WERI-Rb-1 (cell line): ENCODE results near the gene ISLR2.
A peak's percentile ranks its signal among the peaks of the same experiment; 100 is the strongest.

Experiments
- DNase-seq: peaks from one replicate; pipeline ENCODE4 v3.0.0-alpha.2; 2020
- H3K27ac ChIP-seq: fragments of 250-450 bp; sonication (Bioruptor Pico); 2 replicates; pipeline ENCODE4 v1.5.1; 2020; ENCODE audit warnings: mild to moderate bottlenecking, moderate library complexity
- H3K27me3 ChIP-seq: fragments of 250-450 bp; sonication (Bioruptor Pico); 2 replicates; pipeline ENCODE4 v1.5.1; 2021; ENCODE audit warnings: mild to moderate bottlenecking, low read depth, moderate library complexity; ENCODE audit not compliant: insufficient read depth, severe bottlenecking
- H3K36me3 ChIP-seq: fragments of 250-450 bp; sonication (Bioruptor Pico); 2 replicates; pipeline ENCODE4 v1.5.1; 2020; ENCODE audit warnings: mild to moderate bottlenecking, moderate library complexity
- H3K4me3 ChIP-seq: 2 replicates; pipeline ENCODE4 v1.5.1; 2011; ENCODE audit warnings: low read depth, mild to moderate bottlenecking, control low read depth, low read length
- H3K9me3 ChIP-seq: fragments of 250-450 bp; sonication (Bioruptor Pico); 2 replicates; pipeline ENCODE4 v1.5.1; 2021; ENCODE audit warnings: mild to moderate bottlenecking, moderate library complexity; ENCODE audit not compliant: severe bottlenecking
- TF ChIP-seq, protein P1 (sequence below): IDR thresholded peaks from 2 replicates; pipeline ENCODE4 v1.5.1; 2011; ENCODE audit warnings: low read depth, mild to moderate bottlenecking, control low read depth, inconsistent platforms, low read length

The ISLR2 gene

DNA sequence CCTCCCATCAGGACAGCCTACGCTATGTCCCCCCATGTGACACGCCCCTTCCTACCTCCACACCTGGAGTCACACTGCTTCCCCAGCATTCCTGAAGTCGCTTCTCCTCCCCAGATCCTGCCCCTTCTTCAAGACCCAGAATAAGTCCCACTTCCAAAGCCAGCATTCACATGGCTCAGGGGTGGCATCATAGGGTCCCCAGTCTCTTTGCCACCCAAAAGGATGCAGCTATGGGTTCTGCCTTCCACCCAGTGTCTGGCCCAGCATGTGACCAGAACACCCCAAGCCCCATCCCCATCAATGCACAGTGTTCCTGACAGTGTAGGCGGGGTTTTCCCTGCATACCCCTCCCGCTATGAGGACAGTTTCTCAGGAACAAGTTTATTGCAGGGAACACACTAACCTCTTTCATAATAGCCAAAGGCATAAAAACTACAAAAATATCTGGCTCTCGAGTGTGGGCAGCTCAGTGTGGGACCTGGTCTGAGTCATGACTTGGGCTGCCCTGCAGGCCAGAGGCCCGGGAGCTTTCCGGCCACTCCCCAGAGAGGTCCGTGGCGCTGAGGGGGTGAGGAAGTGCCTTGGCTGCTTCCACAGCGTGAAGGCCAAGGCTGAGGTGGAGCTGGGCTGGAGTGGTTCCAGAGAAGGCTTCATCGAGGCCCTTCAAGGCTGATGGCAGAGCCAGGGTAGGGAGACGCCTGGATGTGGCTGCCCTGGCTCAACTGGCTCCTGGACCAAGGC lies 48.9 kb downstream of the ISLR2 start:
- no peaks in the 10 kb centered on the region for H3K27me3 ChIP-seq
- no peaks in the 10 kb centered on the region for H3K9me3 ChIP-seq
- DNase-seq, result no peak
- H3K36me3 ChIP-seq, result peaks cover 52% of the 10 kb centered on the region
- TF ChIP-seq, protein P1, sequence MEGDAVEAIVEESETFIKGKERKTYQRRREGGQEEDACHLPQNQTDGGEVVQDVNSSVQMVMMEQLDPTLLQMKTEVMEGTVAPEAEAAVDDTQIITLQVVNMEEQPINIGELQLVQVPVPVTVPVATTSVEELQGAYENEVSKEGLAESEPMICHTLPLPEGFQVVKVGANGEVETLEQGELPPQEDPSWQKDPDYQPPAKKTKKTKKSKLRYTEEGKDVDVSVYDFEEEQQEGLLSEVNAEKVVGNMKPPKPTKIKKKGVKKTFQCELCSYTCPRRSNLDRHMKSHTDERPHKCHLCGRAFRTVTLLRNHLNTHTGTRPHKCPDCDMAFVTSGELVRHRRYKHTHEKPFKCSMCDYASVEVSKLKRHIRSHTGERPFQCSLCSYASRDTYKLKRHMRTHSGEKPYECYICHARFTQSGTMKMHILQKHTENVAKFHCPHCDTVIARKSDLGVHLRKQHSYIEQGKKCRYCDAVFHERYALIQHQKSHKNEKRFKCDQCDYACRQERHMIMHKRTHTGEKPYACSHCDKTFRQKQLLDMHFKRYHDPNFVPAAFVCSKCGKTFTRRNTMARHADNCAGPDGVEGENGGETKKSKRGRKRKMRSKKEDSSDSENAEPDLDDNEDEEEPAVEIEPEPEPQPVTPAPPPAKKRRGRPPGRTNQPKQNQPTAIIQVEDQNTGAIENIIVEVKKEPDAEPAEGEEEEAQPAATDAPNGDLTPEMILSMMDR, result no peak
- no peak overlapping the region for H3K27ac ChIP-seq
- H3K4me3 ChIP-seq, result no peak overlapping the region

DNA sequence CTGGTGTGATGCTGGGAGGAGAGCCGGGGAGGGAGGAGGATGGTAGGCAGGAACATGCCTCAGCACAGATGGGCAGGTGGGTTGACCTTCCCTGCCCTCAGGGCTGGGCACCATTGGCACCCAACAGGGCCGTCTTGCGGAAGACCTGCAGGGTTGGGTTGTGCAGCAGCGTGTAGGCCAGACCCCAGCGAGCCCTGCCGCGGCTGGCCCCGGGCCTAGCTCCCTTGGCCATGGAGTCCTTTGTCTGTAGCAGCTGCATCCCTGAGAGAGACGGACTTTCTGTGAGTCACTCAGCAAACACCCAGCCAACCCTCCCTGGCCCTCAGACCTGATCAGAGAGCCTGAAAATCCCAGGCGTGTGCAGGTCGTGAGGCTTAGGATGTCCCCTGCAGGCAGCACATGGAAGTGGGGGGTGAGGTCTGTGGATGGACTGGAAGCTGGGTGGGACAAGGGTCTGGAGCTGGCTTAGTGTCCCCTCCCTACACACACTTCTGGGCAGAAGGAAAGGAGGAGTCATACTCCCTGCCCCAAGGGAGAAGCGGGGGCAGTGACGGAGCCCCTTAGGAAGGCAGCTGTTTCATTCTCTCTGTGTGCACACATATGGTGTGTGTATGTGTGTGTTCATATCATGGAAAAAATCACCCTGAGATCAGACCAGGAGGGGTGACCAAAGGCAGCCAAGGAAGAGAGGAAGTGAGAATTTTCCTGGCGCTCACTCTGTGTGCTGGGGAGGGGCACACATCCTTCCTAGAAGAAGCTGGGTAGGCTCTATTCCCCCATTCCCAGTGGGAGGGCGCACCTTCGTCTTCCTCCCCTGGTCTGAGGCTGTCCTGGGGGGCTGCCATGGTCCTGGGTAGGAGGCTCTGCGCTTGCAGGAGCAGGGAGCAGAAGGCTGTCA lies 49.8 kb downstream of the ISLR2 start:
- no peak for DNase-seq
- TF ChIP-seq, protein P1, result peak; percentile 31; the same call in 1 of the 2 replicates
- H3K4me3 ChIP-seq, result no peak overlapping the region
- H3K9me3 ChIP-seq, result no peaks in the 10 kb centered on the region
- no peaks in the 10 kb centered on the region for H3K27me3 ChIP-seq
- peaks cover 52% of the 10 kb centered on the region for H3K36me3 ChIP-seq
- no peak overlapping the region for H3K27ac ChIP-seq

DNA sequence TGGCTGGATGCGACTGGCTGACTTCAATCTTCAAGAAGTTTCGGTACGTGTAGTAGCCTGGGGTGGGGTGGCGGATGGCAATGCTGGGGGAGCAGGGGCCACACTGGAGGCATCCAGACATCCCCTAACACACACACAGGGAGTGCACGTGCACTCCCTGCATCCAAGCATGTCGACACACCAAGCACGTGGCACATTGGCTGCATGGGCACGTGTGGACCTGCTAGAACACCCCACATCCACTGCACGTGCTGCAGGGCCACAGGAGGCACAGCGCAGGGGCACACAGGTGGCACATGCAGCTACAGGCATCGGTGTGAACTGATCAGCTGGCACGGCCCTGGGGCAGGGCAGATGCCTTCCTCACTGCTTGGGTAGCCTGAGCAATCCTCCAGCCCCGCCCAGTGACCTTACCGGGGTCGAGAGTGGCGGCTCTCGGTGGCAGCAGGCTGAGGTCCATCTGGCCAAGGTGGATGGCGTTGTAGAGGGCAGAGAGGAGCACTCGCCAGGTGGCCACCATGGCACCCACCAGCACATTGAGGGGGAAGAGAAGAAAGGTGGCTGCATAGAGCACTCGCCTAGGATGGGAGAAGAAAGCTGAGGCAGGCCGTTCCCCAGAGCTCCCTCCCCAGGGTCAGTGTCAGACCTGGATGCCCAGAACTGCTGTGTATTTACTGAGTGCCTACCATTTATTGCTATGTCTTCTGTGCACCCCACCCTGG lies 50.7 kb downstream of the ISLR2 start:
- TF ChIP-seq, protein P1, result no peak
- DNase-seq, result no peak
- Histone ChIP-seq H3K36me3 (peaks cover 52% of the 10 kb centered on the region), H3K4me3 (no peak overlapping the region), H3K27ac (no peak overlapping the region), H3K9me3 (no peaks in the 10 kb centered on the region), H3K27me3 (no peaks in the 10 kb centered on the region)

DNA sequence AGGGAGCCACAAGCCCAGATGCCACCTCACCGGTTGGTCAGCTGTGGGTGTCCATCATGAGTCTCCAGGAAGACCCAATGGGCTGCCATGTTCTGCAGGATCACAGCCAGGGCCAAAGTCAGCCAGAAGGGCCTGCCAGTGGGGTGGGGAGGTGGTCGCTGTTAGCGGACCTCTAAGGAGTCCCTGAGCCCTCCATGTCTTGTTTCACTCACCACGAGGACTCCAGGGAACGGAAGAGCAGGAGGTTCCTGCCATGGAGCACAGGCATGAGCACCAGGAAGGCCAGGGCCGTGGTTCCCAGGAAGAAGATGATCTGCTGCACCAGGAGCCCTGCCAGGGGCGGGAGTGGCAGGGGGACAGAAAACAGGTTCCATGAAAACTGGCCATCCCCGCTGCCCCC lies 51.7 kb downstream of the ISLR2 start:
- Histone ChIP-seq H3K9me3 (no peaks in the 10 kb centered on the region), H3K27me3 (no peaks in the 10 kb centered on the region), H3K36me3 (peaks cover 52% of the 10 kb centered on the region), H3K27ac (no peak overlapping the region), H3K4me3 (no peak overlapping the region)
- no peak for DNase-seq
- TF ChIP-seq, protein P1, result no peak

DNA sequence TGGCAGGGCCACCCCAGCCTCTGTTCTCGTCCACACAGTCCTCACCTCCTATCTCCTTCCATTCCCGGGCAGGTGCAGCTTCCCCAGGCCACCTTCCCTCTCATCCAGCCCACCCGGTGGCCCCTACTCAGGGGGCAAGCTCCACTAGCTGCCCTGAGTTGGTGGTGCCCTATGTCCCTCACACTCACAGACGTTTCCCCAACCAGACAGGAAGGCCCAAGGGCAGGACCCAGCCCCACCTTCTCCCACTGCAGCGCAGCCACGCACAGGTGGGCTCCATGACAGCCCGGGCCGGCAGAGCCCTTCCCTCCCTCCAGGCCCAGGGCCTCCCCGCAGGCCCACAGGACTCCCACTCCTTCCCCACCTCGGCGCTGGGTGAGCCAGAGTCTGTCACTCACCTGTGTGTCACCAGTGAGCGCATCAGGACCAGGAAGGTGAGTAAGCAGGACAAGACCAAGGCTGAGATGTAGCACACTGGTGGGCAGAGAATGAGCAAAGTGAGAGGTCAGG lies 54.3 kb downstream of the ISLR2 start:
- Histone ChIP-seq H3K4me3 (no peak overlapping the region), H3K36me3 (peaks cover 56% of the 10 kb centered on the region), H3K27ac (no peak overlapping the region), H3K27me3 (no peaks in the 10 kb centered on the region), H3K9me3 (no peaks in the 10 kb centered on the region)
- DNase-seq, result no peak
- TF ChIP-seq, protein P1, result no peak
